PC-3 (cell line): Measurements from ENCODE around the gene GATAD2A. TPM values are rescaled to one million over a fixed set of nuclear protein-coding genes. Genes with fewer than 3 reads are reported as not detected.

Experiments used
- ATAC-seq: fragments of 200-7000 bp; cut with Tn5 transposase; 2 replicates; pipeline ENCODE4 v1.9.1; 2020; ENCODE audit warnings: mild to moderate bottlenecking, moderate library complexity
- BruUV-seq: library from RNA; stranded (reverse); fragments of 400-500 nt; replicated peaks from 2 replicates; lab custom pipeline; 2021; lab: Mats Ljungman, UMichigan
- CTCF ChIA-PET: fragments of 300-600 bp; sonication (Branson Sonifier 250); formaldehyde crosslinking; loops from one replicate; lab custom pipeline; 2022; ENCODE audit warnings: antibody characterized with exemption; lab: Charles Lee
- POLR2A ChIA-PET: fragments of 300-600 bp; sonication (Branson Sonifier 250); formaldehyde crosslinking; loops from one replicate; lab custom pipeline; 2022; ENCODE audit warnings: antibody characterized with exemption; ENCODE audit not compliant: unreplicated experiment; lab: Charles Lee
- DNase-seq: peaks from one replicate; pipeline ENCODE4 v3.0.0-alpha.2; 2015
- H2AFZ ChIP-seq: fragments of 300-600 bp; sonication (generic); 2 replicates; pipeline ENCODE4 v1.6.0; 2016; ENCODE audit warnings: antibody characterized with exemption, low read length
- H3F3A ChIP-seq: fragments of 300-600 bp; sonication (generic); one replicate; pipeline ENCODE4 v1.6.0; 2017; ENCODE audit warnings: antibody characterized with exemption, low read length, control low read depth, mild to moderate bottlenecking; ENCODE audit not compliant: unreplicated experiment
- H3K27ac ChIP-seq: fragments of 300-600 bp; sonication (generic); 2 replicates; pipeline ENCODE4 v1.5.1; 2016; ENCODE audit warnings: mild to moderate bottlenecking, low read length
- H3K27me3 ChIP-seq: fragments of 300-600 bp; sonication (generic); 2 replicates; pipeline ENCODE4 v1.6.1; 2016; ENCODE audit warnings: low read length, mixed read lengths
- H3K36me3 ChIP-seq: fragments of 300-600 bp; sonication (generic); 2 replicates; pipeline ENCODE4 v1.6.1; 2016; ENCODE audit warnings: low read depth, mixed run types, low read length, mixed read lengths
- H3K4me1 ChIP-seq: fragments of 300-600 bp; sonication (generic); 2 replicates; pipeline ENCODE4 v1.5.1; 2016; ENCODE audit warnings: low read length; ENCODE audit not compliant: insufficient read depth
- H3K4me2 ChIP-seq: fragments of 300-600 bp; sonication (generic); 2 replicates; pipeline ENCODE4 v1.6.0; 2016; ENCODE audit warnings: low read length
- H3K4me3 ChIP-seq: fragments of 300-600 bp; sonication (generic); 2 replicates; pipeline ENCODE4 v1.5.1; 2016; ENCODE audit warnings: mild to moderate bottlenecking, low read length, mixed read lengths
- H3K79me2 ChIP-seq: fragments of 300-600 bp; sonication (generic); 2 replicates; pipeline ENCODE4 v1.6.1; 2017; ENCODE audit warnings: low read length, mixed read lengths
- H3K9ac ChIP-seq: fragments of 300-600 bp; sonication (generic); 2 replicates; pipeline ENCODE4 v1.6.0; 2016; ENCODE audit warnings: mild to moderate bottlenecking, low read length
- H3K9me2 ChIP-seq: fragments of 300-600 bp; sonication (generic); replicated peaks from 2 replicates; pipeline ENCODE4 v1.6.1; 2016; ENCODE audit warnings: mixed run types, low read length, mixed read lengths
- H3K9me3 ChIP-seq: fragments of 300-600 bp; sonication (generic); 2 replicates; pipeline ENCODE4 v1.6.1; 2016; ENCODE audit warnings: low read length, mixed read lengths
- H4K20me1 ChIP-seq: fragments of 300-600 bp; sonication (generic); 2 replicates; pipeline ENCODE4 v1.6.1; 2016; ENCODE audit warnings: low read length, mixed read lengths
- EZH2 ChIP-seq: fragments of 300-600 bp; sonication (generic); IDR thresholded peaks from one replicate; pipeline ENCODE4 v1.6.1; 2017; ENCODE audit warnings: antibody characterized with exemption, mild to moderate bottlenecking, low read length; ENCODE audit not compliant: unreplicated experiment
- EZH2phosphoT487 ChIP-seq: fragments of 300-600 bp; sonication (generic); IDR thresholded peaks from 2 replicates; pipeline ENCODE4 v1.6.1; 2018; ENCODE audit warnings: mild to moderate bottlenecking, antibody characterized with exemption, low read length, borderline replicate concordance
- intact Hi-C: fragments of 100-400 bp; cut with micrococcal nuclease; formaldehyde crosslinking; loops from 2 replicates; pipeline ENCODE4 v1.9.0; 2023
- total RNA-seq: library from RNA; depleted of rRNA; stranded (reverse); fragments of >200 nt; gene quantifications from 2 replicates; pipeline ENCODE4 v1.2.3, GENCODE V29; 2014
- TF ChIP-seq, protein P1 (sequence below): fragments of 300-600 bp; sonication (generic); conservative IDR thresholded peaks from 2 replicates; pipeline ENCODE4 v1.5.1; 2017; ENCODE audit warnings: antibody characterized with exemption, low read depth, mild to moderate bottlenecking, low read length

The GATAD2A gene
- total RNA-seq, 1 experiment from 2014 or later, result 104 TPM

DNA sequence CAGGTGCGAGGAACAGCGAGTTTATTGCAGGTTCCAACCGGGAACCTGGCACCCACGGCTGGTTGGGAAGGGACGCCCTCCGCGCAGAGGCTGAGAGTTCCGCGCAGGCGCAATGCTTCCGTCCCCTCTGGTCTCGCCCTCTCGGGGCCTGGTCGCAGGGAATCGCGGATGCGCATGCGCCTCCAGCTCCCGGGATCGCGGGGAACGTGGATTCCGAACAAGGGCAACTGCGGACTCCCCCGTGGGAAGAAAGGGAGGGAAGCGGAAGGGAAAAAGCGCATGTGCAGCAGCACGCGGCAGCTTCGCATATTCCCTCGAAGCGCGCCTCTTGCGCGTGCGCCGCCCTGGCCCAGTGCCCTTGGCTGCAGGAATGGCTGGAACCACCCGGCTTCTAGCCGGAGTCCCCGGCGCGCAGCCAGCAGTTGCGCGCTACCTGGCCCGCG, 108.8 kb downstream of the GATAD2A start:
- Histone ChIP-seq H3K9ac (no peak overlapping the region), H3K27ac (no peak overlapping the region), H3K9me3 (no peaks in the 10 kb centered on the region), H2AFZ (no peak overlapping the region), H3K79me2 (peaks cover 30% of the 10 kb centered on the region), H3K4me2 (no peak overlapping the region), H3K27me3 (no peaks in the 10 kb centered on the region), H3K9me2 (no peaks in the 10 kb centered on the region), H3K36me3 (peaks cover 2% of the 10 kb centered on the region; the same call in 1 of the 2 replicates), H4K20me1 (no peaks in the 10 kb centered on the region), H3F3A (no peaks in the 10 kb centered on the region), H3K4me1 (peaks cover 15% of the 10 kb centered on the region; the same call in 1 of the 2 replicates), H3K4me3 (no peak overlapping the region)
- ChIA-PET CTCF (no interaction called here), POLR2A (no interaction called here)
- no peak for ATAC-seq
- intact Hi-C loops, result no loop called here
- TF ChIP-seq, protein P1, sequence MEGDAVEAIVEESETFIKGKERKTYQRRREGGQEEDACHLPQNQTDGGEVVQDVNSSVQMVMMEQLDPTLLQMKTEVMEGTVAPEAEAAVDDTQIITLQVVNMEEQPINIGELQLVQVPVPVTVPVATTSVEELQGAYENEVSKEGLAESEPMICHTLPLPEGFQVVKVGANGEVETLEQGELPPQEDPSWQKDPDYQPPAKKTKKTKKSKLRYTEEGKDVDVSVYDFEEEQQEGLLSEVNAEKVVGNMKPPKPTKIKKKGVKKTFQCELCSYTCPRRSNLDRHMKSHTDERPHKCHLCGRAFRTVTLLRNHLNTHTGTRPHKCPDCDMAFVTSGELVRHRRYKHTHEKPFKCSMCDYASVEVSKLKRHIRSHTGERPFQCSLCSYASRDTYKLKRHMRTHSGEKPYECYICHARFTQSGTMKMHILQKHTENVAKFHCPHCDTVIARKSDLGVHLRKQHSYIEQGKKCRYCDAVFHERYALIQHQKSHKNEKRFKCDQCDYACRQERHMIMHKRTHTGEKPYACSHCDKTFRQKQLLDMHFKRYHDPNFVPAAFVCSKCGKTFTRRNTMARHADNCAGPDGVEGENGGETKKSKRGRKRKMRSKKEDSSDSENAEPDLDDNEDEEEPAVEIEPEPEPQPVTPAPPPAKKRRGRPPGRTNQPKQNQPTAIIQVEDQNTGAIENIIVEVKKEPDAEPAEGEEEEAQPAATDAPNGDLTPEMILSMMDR, result no peak
- TF ChIP-seq EZH2, result no peak
- no peak for TF ChIP-seq EZH2phosphoT487
- BruUV-seq, result no TSS peak
- DNase-seq, result no peak

DNA sequence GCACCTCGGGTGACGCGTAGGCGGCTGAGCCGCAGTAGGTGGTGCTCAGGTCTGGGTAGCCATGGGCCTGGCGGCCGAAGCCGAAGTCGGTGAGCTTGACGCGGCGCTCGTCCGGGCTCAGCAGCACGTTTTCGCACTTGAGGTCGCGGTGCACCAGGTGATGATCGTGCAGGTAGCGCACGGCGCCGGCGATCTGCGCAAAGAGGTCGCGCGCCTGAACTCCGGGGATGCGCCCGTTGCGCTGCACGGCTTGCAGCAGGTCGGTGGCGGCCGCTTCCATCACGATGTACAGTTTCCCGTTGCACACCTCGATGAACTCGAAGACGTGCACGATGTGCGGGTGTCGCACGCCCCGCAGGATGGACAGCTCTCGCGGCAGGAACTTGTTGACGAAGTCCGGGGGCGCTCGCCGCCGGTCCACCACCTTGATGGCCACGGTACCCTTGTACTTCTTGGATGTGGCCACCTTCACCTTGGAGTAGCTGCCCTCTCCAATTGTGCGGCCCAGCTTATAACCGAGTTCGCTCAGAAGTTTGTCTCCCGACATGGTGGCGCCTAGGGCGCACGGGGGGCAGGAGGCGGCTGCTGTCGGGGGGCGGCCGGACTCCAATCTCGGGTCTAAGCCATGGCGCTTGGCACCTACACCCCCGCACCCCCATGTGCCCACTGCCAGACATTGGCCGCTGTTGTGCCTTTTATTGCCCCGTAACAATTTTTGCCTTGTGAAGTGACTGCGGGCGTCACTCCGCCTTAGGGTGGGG, 109.6 kb downstream of the GATAD2A start, which contains the start of gene TSSK6:
TSS of gene TSSK6 (minus strand) at position 668 of the 761 bp plus-strand sequence. CDS start at position 547, 121 bp downstream.
- no TSS peak for BruUV-seq
- no peaks in the 10 kb centered on the region for H3K9me2 ChIP-seq
- TF ChIP-seq, protein P1, result no peak
- TF ChIP-seq EZH2 (no peak), EZH2phosphoT487 (no peak)
- peak within 1 kb of the TSS; percentile 99 for H3K4me3 ChIP-seq
- ATAC-seq (no peak), DNase-seq (no peak)
- H3K4me2 ChIP-seq, result peak within 1 kb of the TSS; percentile 88
- no peaks in the 10 kb centered on the region for H3F3A ChIP-seq
- H4K20me1 ChIP-seq, result no peaks in the 10 kb centered on the region
- ChIA-PET CTCF (no interaction called here), POLR2A (interaction anchor here (0.5 kb wide), 1 partner anchor 98 kb away, joined by 3 read pairs; no protein-coding TSS in a partner anchor)
- no peaks in the 10 kb centered on the region for H3K27me3 ChIP-seq
- H3K27ac ChIP-seq, result peak within 1 kb of the TSS; percentile 42
- peak within 1 kb of the TSS; percentile 83 for H3K9ac ChIP-seq
- H3K4me1 ChIP-seq, result peaks cover 15% of the 10 kb centered on the region; the same call in 1 of the 2 replicates
- peaks cover 39% of the 10 kb centered on the region for H3K79me2 ChIP-seq
- no peaks in the 10 kb centered on the region for H3K9me3 ChIP-seq
- peak within 1 kb of the TSS; percentile 86 for H2AFZ ChIP-seq
- intact Hi-C loops, result no loop called here
- H3K36me3 ChIP-seq, result peaks cover 4% of the 10 kb centered on the region; the same call in 1 of the 2 replicates
